Right atrium auricular region (tissue), 2 donors: Measurements from ENCODE around the gene CRIP2. TPM values are rescaled to one million over a fixed set of nuclear protein-coding genes. Genes with fewer than 3 reads are reported as not detected.

Experiments
- DNase-seq: peaks from one replicate; pipeline ENCODE4 v3.0.0-alpha.2; 2019; ENCODE audit warnings: low spot score
- H3K27ac ChIP-seq, 2 donors: fragments of 200-600 bp; sonication (generic); 1 replicate in 1 of 2; 2 replicates in 1 of 2; pipeline ENCODE4 v1.5.1; 2016 to 2019
- H3K27me3 ChIP-seq, 2 donors: fragments of 200-600 bp; sonication (generic); one replicate each; pipeline versions ENCODE4 v1.5.1 to v1.6.0; 2017 to 2019
- H3K36me3 ChIP-seq: fragments of 200-600 bp; sonication (generic); one replicate; pipeline ENCODE4 v1.5.1; 2016
- H3K4me1 ChIP-seq, 2 donors: fragments of 200-600 bp; sonication (generic); one replicate each; pipeline versions ENCODE4 v1.5.1 to v1.6.0; 2017 to 2019
- H3K4me3 ChIP-seq, 2 donors: fragments of 200-600 bp; sonication (generic); 1 replicate in 1 of 2; 2 replicates in 1 of 2; pipeline ENCODE4 v1.5.1; 2017 to 2019; ENCODE audit warnings: mild to moderate bottlenecking in 1 of 2, moderate library complexity in 1 of 2
- H3K9me3 ChIP-seq, 2 donors: fragments of 200-600 bp; sonication (generic); one replicate each; pipeline ENCODE4 v1.5.1; 2019
- total RNA-seq, 2 donors: library from RNA; depleted of rRNA; stranded (reverse); fragments of >200 nt; gene quantifications; one replicate each; pipeline ENCODE4 v1.1.0, GENCODE V29; 2016
- TF ChIP-seq, protein P1 (sequence below), 2 donors: fragments of 200-600 bp; sonication (generic); IDR thresholded peaks; one replicate each; pipeline ENCODE4 v1.5.1; 2019; ENCODE audit warnings: antibody characterized with exemption in 2 of 2

CRIP2 gene
- total RNA-seq, 2 donors from 2014 or later = 831 to 1,272 TPM

DNA sequence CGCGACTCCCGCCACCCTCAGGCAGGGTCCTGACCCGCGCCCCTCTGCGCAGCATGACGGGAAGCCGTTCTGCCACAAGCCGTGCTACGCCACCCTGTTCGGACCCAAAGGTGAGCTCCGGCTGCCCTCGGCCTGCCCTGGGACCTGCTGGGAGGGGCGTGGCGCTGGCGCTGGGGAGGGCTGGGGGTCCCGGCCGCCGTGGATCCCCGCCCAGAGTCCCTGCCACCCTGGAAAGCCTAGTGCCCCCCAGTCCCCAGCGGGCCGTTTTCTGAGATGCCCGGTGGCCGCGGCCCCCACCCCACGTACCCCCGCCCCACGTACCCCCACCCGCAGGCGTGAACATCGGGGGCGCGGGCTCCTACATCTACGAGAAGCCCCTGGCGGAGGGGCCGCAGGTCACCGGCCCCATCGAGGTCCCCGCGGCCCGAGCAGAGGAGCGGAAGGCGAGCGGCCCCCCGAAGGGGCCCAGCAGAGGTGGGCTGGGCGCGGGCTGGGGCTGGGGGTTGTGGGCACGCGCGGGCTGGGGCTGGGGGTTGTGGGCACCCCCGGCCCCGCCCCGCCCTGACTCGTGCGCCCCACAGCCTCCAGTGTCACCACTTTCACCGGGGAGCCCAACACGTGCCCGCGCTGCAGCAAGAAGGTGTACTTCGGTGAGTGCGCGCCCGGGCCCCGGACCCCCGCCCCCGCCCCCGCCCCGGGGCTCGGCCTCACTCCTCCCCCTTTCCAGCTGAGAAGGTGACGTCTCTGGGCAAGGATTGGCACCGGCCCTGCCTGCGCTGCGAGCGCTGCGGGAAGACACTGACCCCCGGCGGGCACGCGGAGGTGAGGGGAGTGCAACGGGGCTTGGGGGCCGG lies 4.0 kb downstream of the CRIP2 start:
- Histone ChIP-seq H3K36me3 (peaks cover 17% of the 10 kb centered on the region), H3K4me1 (peaks cover 0 to 77% of the 10 kb centered on the region in 2 donors), H3K27ac (peak overlapping the region; percentile 95 to 98), H3K27me3 (no peaks in the 10 kb centered on the region), H3K9me3 (no peaks in the 10 kb centered on the region), H3K4me3 (peak overlapping the region in 1 of 2 donors; percentile 100)
- no peak for DNase-seq
- TF ChIP-seq, protein P1, sequence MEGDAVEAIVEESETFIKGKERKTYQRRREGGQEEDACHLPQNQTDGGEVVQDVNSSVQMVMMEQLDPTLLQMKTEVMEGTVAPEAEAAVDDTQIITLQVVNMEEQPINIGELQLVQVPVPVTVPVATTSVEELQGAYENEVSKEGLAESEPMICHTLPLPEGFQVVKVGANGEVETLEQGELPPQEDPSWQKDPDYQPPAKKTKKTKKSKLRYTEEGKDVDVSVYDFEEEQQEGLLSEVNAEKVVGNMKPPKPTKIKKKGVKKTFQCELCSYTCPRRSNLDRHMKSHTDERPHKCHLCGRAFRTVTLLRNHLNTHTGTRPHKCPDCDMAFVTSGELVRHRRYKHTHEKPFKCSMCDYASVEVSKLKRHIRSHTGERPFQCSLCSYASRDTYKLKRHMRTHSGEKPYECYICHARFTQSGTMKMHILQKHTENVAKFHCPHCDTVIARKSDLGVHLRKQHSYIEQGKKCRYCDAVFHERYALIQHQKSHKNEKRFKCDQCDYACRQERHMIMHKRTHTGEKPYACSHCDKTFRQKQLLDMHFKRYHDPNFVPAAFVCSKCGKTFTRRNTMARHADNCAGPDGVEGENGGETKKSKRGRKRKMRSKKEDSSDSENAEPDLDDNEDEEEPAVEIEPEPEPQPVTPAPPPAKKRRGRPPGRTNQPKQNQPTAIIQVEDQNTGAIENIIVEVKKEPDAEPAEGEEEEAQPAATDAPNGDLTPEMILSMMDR (IDR thresholded peaks at IDR 0.05) = no peak

- Histone ChIP-seq H3K36me3 (peaks cover 17% of the 10 kb centered on the region), H3K4me1 (peaks cover 0 to 82% of the 10 kb centered on the region in 2 donors), H3K27me3 (no peaks in the 10 kb centered on the region), H3K27ac (peak overlapping the region; percentile 95 to 98), H3K9me3 (no peaks in the 10 kb centered on the region), H3K4me3 (no peak overlapping the region)
- TF ChIP-seq, protein P1 (IDR thresholded peaks at IDR 0.05) = no peak
- no peak for DNase-seq
Observed at GRCh38 chr14:105479431-105480158, 5.0 kb downstream of the CRIP2 start.

DNA sequence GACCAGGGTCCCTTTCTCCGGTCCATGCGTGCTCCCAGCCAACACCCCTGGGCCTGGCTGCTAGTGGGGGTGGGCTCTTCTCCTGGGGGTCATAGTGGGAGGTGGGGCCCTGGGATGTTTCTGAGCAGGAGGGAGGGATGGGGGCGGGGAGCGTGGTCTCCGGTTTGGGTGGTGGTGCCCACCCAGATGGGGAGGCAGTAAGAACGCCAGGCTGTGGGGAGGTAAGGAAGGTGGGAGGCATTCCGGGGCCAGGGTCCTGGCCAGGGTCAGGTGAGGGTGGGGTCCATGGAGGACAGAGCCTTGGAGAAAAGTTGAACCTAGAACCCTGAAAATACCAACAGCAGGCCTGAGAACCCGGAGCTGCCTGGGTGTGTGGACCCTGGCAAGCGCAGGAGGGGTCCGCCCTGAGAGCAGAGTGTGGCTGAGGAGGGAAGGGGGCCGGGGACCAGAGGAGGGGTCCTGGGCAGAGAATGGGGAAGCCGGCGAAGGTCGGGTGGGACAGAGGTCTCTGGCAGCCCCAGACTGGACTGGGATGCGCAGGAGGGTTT lies 5.7 kb downstream of the CRIP2 start:
- no peak for DNase-seq
- Histone ChIP-seq H3K27ac (peak overlapping the region; percentile 95 to 98), H3K4me3 (no peak overlapping the region), H3K27me3 (no peaks in the 10 kb centered on the region), H3K9me3 (no peaks in the 10 kb centered on the region), H3K36me3 (peaks cover 17% of the 10 kb centered on the region), H3K4me1 (peaks cover 0 to 89% of the 10 kb centered on the region in 2 donors)
- TF ChIP-seq, protein P1 (IDR thresholded peaks at IDR 0.05) = no peak

DNA sequence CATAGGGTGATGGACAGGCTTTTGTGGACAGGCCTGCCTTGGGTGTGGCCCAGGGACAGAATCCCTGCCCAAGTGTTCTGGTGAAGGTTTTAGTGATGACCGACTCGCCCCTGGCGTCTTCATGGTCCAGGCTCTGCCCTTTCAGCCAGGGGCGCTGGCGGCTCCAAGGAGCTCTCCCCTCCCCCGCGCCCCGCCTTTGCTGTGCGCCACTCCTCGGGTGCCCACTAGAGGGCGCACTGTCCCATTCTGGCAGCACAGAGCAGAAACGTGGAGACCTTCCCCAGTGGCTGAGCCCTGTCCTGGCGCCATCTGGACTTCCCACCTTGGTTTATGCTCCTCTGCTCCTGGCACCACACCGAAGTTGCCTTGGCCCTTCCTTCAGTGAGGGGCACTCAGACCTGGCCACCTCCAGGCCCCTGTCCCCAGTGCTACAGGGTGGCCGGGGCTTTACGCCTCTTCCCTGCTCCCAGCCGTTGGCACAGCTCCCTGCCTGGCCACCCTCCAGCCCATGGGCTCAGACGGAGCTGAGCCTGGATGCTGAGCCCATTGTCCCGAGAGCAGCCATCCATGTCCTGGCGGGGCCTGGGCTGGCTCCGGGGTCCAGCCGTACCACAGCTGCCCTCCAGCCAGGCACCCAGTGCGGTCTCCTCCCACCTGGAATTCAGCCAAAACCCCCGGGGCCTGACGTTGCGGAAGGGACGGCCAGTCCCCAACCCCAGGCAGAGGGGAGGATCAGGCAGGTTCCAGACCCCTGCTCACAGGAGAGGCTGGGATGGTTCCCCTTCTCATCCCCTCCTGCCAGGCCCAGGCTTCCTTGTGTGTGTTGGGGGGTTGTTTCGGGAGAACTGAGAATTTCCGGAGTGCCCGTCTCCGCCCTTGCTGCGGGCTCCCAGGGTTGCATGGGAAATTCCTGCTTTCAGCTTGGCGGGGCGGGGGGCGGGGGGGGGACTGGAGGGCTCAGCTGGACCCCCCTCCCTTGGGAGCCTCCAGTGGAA lies 6.5 kb downstream of the CRIP2 start:
- H3K36me3 ChIP-seq = peaks cover 17% of the 10 kb centered on the region

More for the DNA sequence above, 6.5 kb downstream of the CRIP2 start:
- H3K27ac ChIP-seq = peak overlapping the region; percentile 95 to 98
- peak overlapping the region; percentile 28 to 43 for H3K4me3 ChIP-seq
- TF ChIP-seq, protein P1 (IDR thresholded peaks at IDR 0.05) = peak; percentile 99
- H3K9me3 ChIP-seq = no peaks in the 10 kb centered on the region
- H3K4me1 ChIP-seq = peaks cover 0 to 97% of the 10 kb centered on the region in 2 donors
- no peaks in the 10 kb centered on the region for H3K27me3 ChIP-seq
- peak; percentile 95 for DNase-seq
